Natural killer cell treated with Interleukin-12 subunit alpha and Interleukin-12 subunit beta and Interleukin-15 and Interleukin-18, amount 100 ng/mL, for 72 hours (primary cell): ENCODE measurements around the gene TTC1. TPM values are rescaled to one million over a fixed set of nuclear protein-coding genes. Genes with fewer than 3 reads are reported as not detected.

ENCODE experiments used
- ATAC-seq, 2 donors: fragments of 150-1000 bp; cut with Tn5 transposase in 1 of 2; sonication (Bioruptor Pico), chemical (Tn5 transposase) in 1 of 2; 2 replicates each; pipeline ENCODE4 v1.10.0; 2021
- DNase-seq: peaks from one replicate; pipeline ENCODE4 v3.0.0; 2022; ENCODE audit warnings: low spot score
- H3K27ac Mint-ChIP-seq, 2 donors: 1 replicate in 1 of 2; 2 replicates in 1 of 2; pipeline ENCODE4 v1.8.0; 2022; ENCODE audit warnings: mixed read lengths in 2 of 2, mild to moderate bottlenecking in 1 of 2, moderate library complexity in 1 of 2
- H3K27me3 Mint-ChIP-seq, 2 donors: 1 replicate in 1 of 2; 2 replicates in 1 of 2; pipeline ENCODE4 v1.8.0; 2022; ENCODE audit warnings: mixed read lengths in 2 of 2
- H3K36me3 Mint-ChIP-seq: one replicate; pipeline ENCODE4 v1.8.0; 2022; ENCODE audit warnings: mixed read lengths
- H3K4me1 Mint-ChIP-seq, 2 donors: 1 replicate in 1 of 2; 2 replicates in 1 of 2; pipeline ENCODE4 v1.8.0; 2022; ENCODE audit warnings: low read depth in 2 of 2, mixed read lengths in 2 of 2, mild to moderate bottlenecking in 1 of 2
- H3K4me3 Mint-ChIP-seq: one replicate; pipeline ENCODE4 v1.8.0; 2022; ENCODE audit warnings: mixed read lengths
- H3K9me3 Mint-ChIP-seq: 2 replicates; pipeline ENCODE4 v1.8.0; 2022; ENCODE audit warnings: mixed read lengths
- total RNA-seq, 2 donors: library from RNA; stranded (reverse); gene quantifications; one replicate each; pipeline ENCODE4 v1.2.3, GENCODE V29; 2022

TTC1 gene
- total RNA-seq, 2 donors from 2014 or later, result 53.8 to 56.6 TPM

DNA sequence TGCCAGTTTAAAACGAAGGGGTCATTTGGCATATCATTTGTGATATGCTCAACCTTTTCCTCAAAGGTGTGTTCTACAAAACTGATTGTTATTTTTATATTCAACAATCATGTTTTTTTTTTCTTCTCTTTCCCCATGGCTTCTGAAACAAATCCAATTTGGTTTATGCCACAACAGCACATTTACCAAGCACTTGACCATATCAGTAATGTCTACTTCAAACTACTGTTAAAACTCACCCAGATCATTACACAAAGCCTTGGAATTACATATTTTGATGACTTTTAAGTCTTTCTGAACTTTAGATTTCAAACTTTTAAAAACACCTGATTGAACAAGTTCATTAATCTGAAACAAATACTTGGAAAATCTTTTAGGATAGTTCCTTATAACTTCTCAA lies 81.1 kb downstream of the TTC1 start:
- Mint-ChIP-seq H3K9me3 (no peaks in the 10 kb centered on the region), H3K27me3 (no peaks in the 10 kb centered on the region), H3K27ac (no peak overlapping the region), H3K4me1 (peaks cover 4 to 6% of the 10 kb centered on the region in 2 donors), H3K36me3 (peaks cover 17% of the 10 kb centered on the region), H3K4me3 (no peak overlapping the region)
- DNase-seq (no peak), ATAC-seq (no peak)

DNA sequence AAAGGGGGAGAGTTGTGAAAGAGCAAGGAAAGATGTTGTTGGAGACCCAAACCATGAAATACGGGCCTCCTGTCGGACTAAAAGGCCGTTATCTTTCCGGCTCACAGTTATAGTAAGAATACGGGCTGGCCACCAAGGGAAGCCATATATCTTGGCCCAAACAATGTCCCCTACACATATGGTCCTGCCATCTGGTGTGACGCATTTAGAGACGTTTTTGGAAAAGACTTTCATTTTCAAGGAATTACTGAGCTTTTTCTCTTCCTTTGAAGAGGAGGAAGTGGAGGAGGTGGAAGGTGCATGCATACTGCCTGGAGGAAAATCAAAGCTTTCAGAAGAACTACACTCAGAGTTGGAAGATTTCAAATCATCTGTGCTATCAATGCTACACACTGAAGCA lies 83.6 kb downstream of the TTC1 start:
- Mint-ChIP-seq H3K36me3 (peaks cover 17% of the 10 kb centered on the region), H3K27ac (no peak overlapping the region), H3K9me3 (no peaks in the 10 kb centered on the region), H3K4me1 (peaks cover 4 to 6% of the 10 kb centered on the region in 2 donors), H3K4me3 (no peak overlapping the region), H3K27me3 (no peaks in the 10 kb centered on the region)
- DNase-seq (no peak), ATAC-seq (no peak)

DNA sequence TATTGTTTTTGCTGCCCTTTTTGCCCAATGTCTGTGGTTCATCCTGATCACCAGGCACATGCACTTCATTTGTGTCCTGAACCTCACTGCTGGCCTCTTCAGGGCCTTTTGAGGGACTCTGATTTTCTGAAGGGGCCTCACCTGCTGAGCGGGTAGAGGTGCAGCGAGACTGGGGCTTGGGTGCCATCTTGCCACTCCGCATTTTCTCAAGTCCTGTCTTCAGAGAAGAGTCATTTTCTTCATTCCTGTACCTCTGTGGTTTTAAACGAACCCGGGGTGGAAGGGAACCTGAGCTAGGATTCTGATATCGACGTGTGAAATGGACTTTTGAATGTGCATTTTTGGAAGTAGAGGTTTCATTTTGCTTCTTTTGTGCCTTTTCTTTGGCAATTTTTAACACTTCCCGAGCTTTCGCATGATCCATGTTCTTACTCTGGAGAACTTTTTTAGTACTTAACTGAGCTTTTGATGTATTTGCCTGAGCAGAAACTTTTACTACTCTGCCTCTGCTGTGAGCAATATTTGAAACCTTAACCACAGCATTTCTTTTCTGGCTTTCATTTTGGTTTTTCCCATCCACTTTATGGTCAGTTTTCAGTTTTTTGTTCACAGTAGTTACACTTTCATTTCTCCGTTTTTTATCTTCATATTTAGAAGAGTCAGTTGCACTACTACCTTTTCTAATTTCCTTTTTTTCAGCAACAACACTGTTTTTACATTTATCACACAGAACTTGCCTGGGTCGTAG lies 84.2 kb downstream of the TTC1 start:
- Mint-ChIP-seq H3K27ac (no peak overlapping the region), H3K27me3 (no peaks in the 10 kb centered on the region), H3K9me3 (no peaks in the 10 kb centered on the region), H3K4me3 (peak overlapping the region; percentile 17), H3K36me3 (peaks cover 17% of the 10 kb centered on the region), H3K4me1 (peaks cover 4 to 6% of the 10 kb centered on the region in 2 donors)
- no peak for DNase-seq
- no peak for ATAC-seq

DNA sequence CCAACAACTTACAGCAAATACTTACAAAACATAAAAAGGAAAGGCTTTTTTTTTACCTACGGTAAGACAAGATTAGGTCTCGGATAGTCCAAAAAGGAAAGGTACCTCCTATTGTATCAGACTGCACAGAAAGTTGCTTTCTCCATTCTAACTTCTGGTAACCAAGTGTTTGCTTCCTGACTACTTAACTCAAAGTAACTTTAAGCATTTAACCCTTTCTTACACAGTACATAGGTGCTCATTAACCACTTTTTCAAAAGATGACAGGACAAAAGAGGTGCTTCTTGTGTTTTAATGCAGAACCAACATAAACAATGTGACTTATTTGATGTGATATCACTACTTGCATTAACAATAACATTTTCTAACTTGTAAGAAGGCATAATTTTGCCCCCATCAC lies 87.2 kb downstream of the TTC1 start:
- H3K27me3 Mint-ChIP-seq, result no peaks in the 10 kb centered on the region
- H3K9me3 Mint-ChIP-seq, result no peaks in the 10 kb centered on the region
- H3K4me1 Mint-ChIP-seq, result peaks cover 4 to 6% of the 10 kb centered on the region in 2 donors
- peaks cover 22% of the 10 kb centered on the region for H3K36me3 Mint-ChIP-seq
- ATAC-seq, result no peak
- H3K4me3 Mint-ChIP-seq, result no peak overlapping the region
- no peak overlapping the region for H3K27ac Mint-ChIP-seq
- no peak for DNase-seq

DNA sequence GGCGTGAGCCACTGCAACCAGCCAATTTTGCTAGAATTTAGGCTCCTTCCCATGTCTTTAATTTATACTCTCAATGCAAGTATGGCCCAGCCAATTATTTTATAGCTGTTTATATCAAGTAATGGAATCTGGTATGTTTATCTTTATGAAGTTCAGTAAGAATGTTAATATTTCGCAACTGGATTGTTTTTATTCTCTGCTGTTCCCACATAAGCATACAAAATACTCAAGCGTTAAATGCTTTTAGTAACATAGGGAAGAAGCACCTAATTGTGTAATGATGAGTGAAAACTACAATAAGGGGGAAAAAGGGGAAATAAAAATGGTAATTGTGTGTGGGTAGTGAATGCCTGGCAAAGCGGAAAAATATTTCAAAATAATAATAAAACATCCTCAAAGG lies 89.1 kb downstream of the TTC1 start:
- Mint-ChIP-seq H3K27me3 (no peaks in the 10 kb centered on the region), H3K27ac (no peak overlapping the region), H3K9me3 (no peaks in the 10 kb centered on the region), H3K4me1 (peaks cover 4 to 6% of the 10 kb centered on the region in 2 donors), H3K4me3 (no peak overlapping the region), H3K36me3 (peaks cover 17% of the 10 kb centered on the region)
- ATAC-seq (no peak), DNase-seq (no peak)

DNA sequence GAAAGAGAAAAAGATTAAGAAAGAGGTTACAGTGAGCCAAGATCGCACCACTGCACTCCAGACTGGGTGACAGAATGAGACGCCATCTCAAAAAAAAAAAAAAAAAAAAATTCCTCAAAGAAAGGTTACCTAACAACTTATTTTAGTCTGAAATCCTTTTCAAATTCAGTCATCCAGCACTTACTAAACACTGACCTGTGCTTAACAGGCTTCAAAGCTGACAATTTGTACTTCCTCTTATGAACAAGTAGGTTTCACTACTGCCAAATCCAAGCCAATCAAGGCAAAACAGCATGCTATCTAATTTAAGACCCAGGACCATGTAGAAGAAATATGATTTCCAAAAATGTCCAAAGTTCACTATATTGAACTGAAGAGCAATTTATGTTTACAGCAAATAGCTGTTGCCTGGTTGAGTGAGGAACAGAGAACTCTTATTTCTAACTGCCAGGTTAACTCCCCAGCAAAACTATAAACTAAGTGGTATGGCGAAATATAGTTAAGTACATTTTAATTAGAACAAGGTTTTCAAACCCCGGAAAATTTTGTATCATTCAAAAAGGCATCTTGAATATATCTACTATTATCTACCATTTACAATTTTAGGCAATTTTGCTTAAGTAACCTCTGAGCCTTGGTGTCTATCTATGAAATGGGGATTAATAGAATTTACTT lies 96.9 kb downstream of the TTC1 start:
- Mint-ChIP-seq H3K36me3 (peaks cover 5% of the 10 kb centered on the region), H3K9me3 (no peaks in the 10 kb centered on the region), H3K4me1 (peaks cover 6 to 9% of the 10 kb centered on the region in 2 donors), H3K27ac (no peak overlapping the region), H3K27me3 (no peaks in the 10 kb centered on the region), H3K4me3 (no peak overlapping the region)
- no peak for ATAC-seq
- DNase-seq, result no peak

DNA sequence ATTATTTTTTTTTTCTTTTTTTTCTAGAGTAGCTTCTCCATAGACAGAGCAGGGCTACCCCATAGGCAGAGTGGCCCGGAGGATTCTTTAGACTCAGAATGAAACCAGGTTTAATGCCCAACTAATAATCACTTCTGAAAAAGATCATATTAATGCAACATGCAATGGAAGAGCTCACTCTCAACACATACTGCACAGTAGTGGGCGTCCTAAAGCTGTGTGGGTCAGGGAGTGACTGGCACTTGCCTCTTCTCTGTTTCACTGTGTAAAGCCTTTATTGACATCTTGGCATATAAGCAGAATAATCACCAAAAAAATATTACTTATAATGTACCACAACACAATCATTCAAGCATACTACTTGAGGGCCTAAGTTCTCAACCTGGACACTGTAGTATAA lies 99.2 kb downstream of the TTC1 start:
- no peak for ATAC-seq
- Mint-ChIP-seq H3K9me3 (no peaks in the 10 kb centered on the region), H3K4me1 (peaks cover 6 to 9% of the 10 kb centered on the region in 2 donors), H3K27me3 (no peaks in the 10 kb centered on the region), H3K36me3 (peaks cover 7% of the 10 kb centered on the region), H3K4me3 (no peak overlapping the region), H3K27ac (no peak overlapping the region)
- DNase-seq, result no peak

Other genes with a start within 250 kb of the TTC1 start
- gene ADRA1B, start 92.7 kb upstream of the TTC1 start, total RNA-seq, result not detected
- gene PWWP2A, start 110.3 kb downstream of the TTC1 start, total RNA-seq, result 10 to 100 TPM; 22.8 to 30.6 TPM
- gene FABP6, start 220.4 kb downstream of the TTC1 start, total RNA-seq, result not detected